A549 (cell line): ENCODE measurements around the gene CRLF3. TPM values are rescaled to one million over a fixed set of nuclear protein-coding genes. Genes with fewer than 3 reads are reported as not detected.
A peak's percentile ranks its signal among the peaks of the same experiment; 100 is the strongest.

Source experiments
- ATAC-seq, 2 experiments: fragments of 200-7000 bp in 1 of 2; fragments of >200 bp in 1 of 2; cut with Nextera tagmentation in 1 of 2; cut with Tn5 transposase in 1 of 2; 3 replicates each; pipeline versions ENCODE4 v1.8.0 to v1.9.1; 2018 to 2020; ENCODE audit warnings: mild to moderate bottlenecking in 1 of 2, moderate library complexity in 1 of 2
- CTCF ChIA-PET: fragments of 300-600 bp; sonication (Branson Sonifier 250); formaldehyde crosslinking; extraction: SDS; loops from one replicate; lab custom pipeline; 2021; ENCODE audit warnings: antibody characterized with exemption, inconsistent platforms; lab: Yijun Ruan, JAX
- POLR2A ChIA-PET: fragments of 350-600 bp; formaldehyde crosslinking; extraction: SDS; loops from one replicate; lab custom pipeline; 2021; ENCODE audit warnings: antibody characterized with exemption, inconsistent platforms; lab: Yijun Ruan, JAX
- DNase-seq, 2 experiments: peaks; one replicate each; pipeline versions ENCODE4 v3.0.0 to v3.0.0-alpha.2; 2011 to 2016; ENCODE audit warnings: low read depth in 1 of 2, low spot score in 1 of 2
- FAIRE-seq: peaks from 2 replicates; lab custom pipeline; 2011; peaks lifted over from hg19 to GRCh38; lab: Jason Lieb, UNC
- H3K27ac ChIP-seq, 2 experiments: fragments of >200 bp; sonication (Bioruptor Twin); formaldehyde crosslinking; 3 replicates each; pipeline ENCODE4 v1.5.1; 2016 to 2017
- H3K4me1 ChIP-seq: fragments of >200 bp; sonication (Bioruptor Twin); formaldehyde crosslinking; 3 replicates; pipeline ENCODE4 v1.6.1; 2016
- H3K4me2 ChIP-seq: fragments of >200 bp; sonication (Bioruptor Twin); formaldehyde crosslinking; 3 replicates; pipeline ENCODE4 v1.6.1; 2016
- H3K4me3 ChIP-seq: fragments of >200 bp; sonication (Bioruptor Twin); formaldehyde crosslinking; 3 replicates; pipeline ENCODE4 v1.5.1; 2016
- H3K9me3 ChIP-seq: fragments of >200 bp; sonication (Bioruptor Twin); formaldehyde crosslinking; 3 replicates; pipeline ENCODE4 v1.6.1; 2016
- BCL3 ChIP-seq: fragments of >200 bp; sonication (Bioruptor Twin); formaldehyde crosslinking; IDR thresholded peaks from 3 replicates; pipeline ENCODE4 v1.6.1; 2016
- BHLHE40 ChIP-seq: IDR thresholded peaks from 2 replicates; pipeline ENCODE4 v1.6.1; 2012; ENCODE audit warnings: low read depth, low read length, inconsistent platforms
- CBX2 ChIP-seq: fragments of 200-600 bp; sonication (generic); IDR thresholded peaks from 2 replicates; pipeline ENCODE4 v1.6.1; 2016; ENCODE audit warnings: low read depth, mild to moderate bottlenecking, borderline replicate concordance
- CBX8 ChIP-seq: fragments of 200-600 bp; sonication (generic); IDR thresholded peaks from 2 replicates; pipeline ENCODE4 v1.6.1; 2016
- CEBPB ChIP-seq, 2 experiments: fragments of >200 bp in 1 of 2; sonication (Bioruptor Twin) in 1 of 2; formaldehyde crosslinking in 1 of 2; IDR thresholded peaks; 2 replicates each; pipeline ENCODE4 v1.6.1; 2012 to 2016
- CHD2 ChIP-seq: fragments of 150-350 bp; IDR thresholded peaks from 2 replicates; pipeline ENCODE4 v1.6.1; 2014; ENCODE audit warnings: low read length; ENCODE audit not compliant: partially characterized antibody
- E2F6 ChIP-seq: IDR thresholded peaks from 2 replicates; pipeline ENCODE4 v1.6.1; 2012; ENCODE audit warnings: low read depth, borderline replicate concordance
- ELK1 ChIP-seq: fragments of 150-350 bp; IDR thresholded peaks from 2 replicates; pipeline ENCODE4 v1.6.1; 2014; ENCODE audit warnings: low read depth, mild to moderate bottlenecking, low read length
- EP300 ChIP-seq, 2 experiments: fragments of >200 bp; sonication (Bioruptor Twin); formaldehyde crosslinking; IDR thresholded peaks; 2 replicates in 1 of 2; 3 replicates in 1 of 2; pipeline ENCODE4 v1.6.1; 2016 to 2017
- FOSB ChIP-seq: fragments of 250-450 bp; sonication (Bioruptor Pico); IDR thresholded peaks from 2 replicates; pipeline ENCODE4 v1.5.0; 2020; ENCODE audit warnings: mild to moderate bottlenecking, moderate library complexity
- FOXS1 ChIP-seq: fragments of 250-450 bp; sonication (Bioruptor Pico); IDR thresholded peaks from 2 replicates; pipeline ENCODE4 v1.5.0; 2020; ENCODE audit warnings: mild to moderate bottlenecking, moderate library complexity
- GATA3 ChIP-seq: IDR thresholded peaks from 2 replicates; pipeline ENCODE4 v1.6.1; 2012; ENCODE audit warnings: borderline replicate concordance
- HES2 ChIP-seq: fragments of >200 bp; sonication (Bioruptor Twin); formaldehyde crosslinking; IDR thresholded peaks from 2 replicates; pipeline ENCODE4 v1.6.1; 2016
- HMGXB4 ChIP-seq: fragments of 250-450 bp; sonication (Bioruptor Pico); IDR thresholded peaks from 2 replicates; pipeline ENCODE4 v1.5.0; 2021; ENCODE audit warnings: mild to moderate bottlenecking, moderate library complexity, borderline replicate concordance
- HOXA7 ChIP-seq: fragments of 250-450 bp; sonication (Bioruptor Pico); IDR thresholded peaks from 2 replicates; pipeline ENCODE4 v1.5.0; 2020; ENCODE audit warnings: mild to moderate bottlenecking, moderate library complexity
- HOXB5 ChIP-seq: fragments of 250-450 bp; sonication (Bioruptor Pico); IDR thresholded peaks from 2 replicates; pipeline ENCODE4 v1.5.0; 2020; ENCODE audit warnings: mild to moderate bottlenecking, moderate library complexity
- JUN ChIP-seq, 2 experiments: fragments of >200 bp; sonication (Bioruptor Twin); formaldehyde crosslinking; IDR thresholded peaks; 2 replicates in 1 of 2; 3 replicates in 1 of 2; pipeline ENCODE4 v1.6.1; 2016 to 2017
- KDM1A ChIP-seq: fragments of 200-600 bp; sonication (generic); IDR thresholded peaks from 2 replicates; pipeline ENCODE4 v1.6.1; 2016; ENCODE audit warnings: low read depth, mild to moderate bottlenecking
- KDM5A ChIP-seq: fragments of 200-600 bp; sonication (generic); IDR thresholded peaks from 2 replicates; pipeline ENCODE4 v1.6.1; 2016; ENCODE audit warnings: antibody characterized with exemption, mild to moderate bottlenecking
- MYC ChIP-seq: IDR thresholded peaks from 2 replicates; pipeline ENCODE4 v1.6.1; 2012; ENCODE audit warnings: mild to moderate bottlenecking, inconsistent platforms, low read length, improper control_type of control experiment, borderline replicate concordance
- NFE2L2 ChIP-seq: fragments of 150-350 bp; conservative IDR thresholded peaks from 2 replicates; pipeline ENCODE4 v1.6.1; 2014; ENCODE audit warnings: low read length
- POLR2A ChIP-seq: IDR thresholded peaks from 2 replicates; pipeline ENCODE4 v1.6.1; 2012; ENCODE audit warnings: mild to moderate bottlenecking, low read length
- RCOR1 ChIP-seq: fragments of 150-350 bp; IDR thresholded peaks from 2 replicates; pipeline ENCODE4 v1.6.1; 2014; ENCODE audit warnings: antibody characterized with exemption, low read length, low read depth
- REST ChIP-seq: fragments of 200-600 bp; sonication (generic); IDR thresholded peaks from 2 replicates; pipeline ENCODE4 v1.6.1; 2016; ENCODE audit warnings: antibody characterized with exemption, mild to moderate bottlenecking, moderate library complexity
- SMC3 ChIP-seq: fragments of >200 bp; sonication (Bioruptor Twin); formaldehyde crosslinking; IDR thresholded peaks from 3 replicates; pipeline ENCODE4 v1.6.1; 2018; ENCODE audit warnings: inconsistent platforms
- SREBF2 ChIP-seq: fragments of 450-650 bp; IDR thresholded peaks from 2 replicates; pipeline ENCODE4 v1.6.1; 2014; ENCODE audit warnings: mild to moderate bottlenecking, moderate library complexity
- TP53 ChIP-seq: fragments of 250-450 bp; sonication (Bioruptor Pico); IDR thresholded peaks from 2 replicates; pipeline ENCODE4 v1.5.0; 2021; ENCODE audit warnings: mild to moderate bottlenecking, moderate library complexity
- USF2 ChIP-seq: fragments of 450-650 bp; IDR thresholded peaks from 2 replicates; pipeline ENCODE4 v1.6.1; 2014; ENCODE audit warnings: antibody characterized with exemption
- ZC3H11A ChIP-seq: fragments of 450-650 bp; IDR thresholded peaks from 2 replicates; pipeline ENCODE4 v1.6.1; 2014; ENCODE audit warnings: antibody characterized with exemption, mild to moderate bottlenecking
- ZFP36 ChIP-seq: fragments of 450-650 bp; IDR thresholded peaks from 2 replicates; pipeline ENCODE4 v1.6.1; 2014; ENCODE audit warnings: borderline replicate concordance; ENCODE audit not compliant: partially characterized antibody
- WGBS: methylation state at CpG from one replicate; pipeline ENCODE4 v1.1.6; 2017; ENCODE audit errors: missing lambda C conversion rate; 5-methylcytosine and 5-hydroxymethylcytosine counted together
- polyA minus RNA-seq: library from RNA; depleted of rRNA, polyadenylated mRNA; stranded (reverse); fragments of >200 nt; gene quantifications from 2 replicates; pipeline ENCODE4 v1.2.3, GENCODE V29; 2011; rRNA and poly(A)+ RNA removed
- polyA plus RNA-seq, 4 experiments: library from polyadenylated mRNA; depleted of rRNA in 3 of 4; stranded (reverse); fragments of >200 nt; fragmentation: RNase III in 1 of 4; extraction: RNeasy Plus Mini Kit Qiagen cat#74134 plus additional on column Dnase treatment in 1 of 4; gene quantifications; 2 replicates in 3 of 4; 3 replicates in 1 of 4; pipeline ENCODE4 v1.2.3, GENCODE V29; 2011 to 2017

The CRLF3 gene
- polyA plus RNA-seq (2011; rRNA removed): 26.6 and 31.0 TPM in 2 replicates
- polyA plus RNA-seq (2012; cell fraction: cytosol; rRNA removed): 10.1 and 11.1 TPM in 2 replicates
- 4.4 and 8.5 TPM in 2 replicates for polyA plus RNA-seq (2012; cell fraction: nucleus; rRNA removed)
- 16.1 to 17.4 TPM (median 16.3 TPM) in 3 replicates for polyA plus RNA-seq (2017; fragmentation: RNase III; extraction: RNeasy Plus Mini Kit Qiagen cat#74134 plus additional on column Dnase treatment)
- polyA minus RNA-seq: 13.8 and 14.9 TPM in 2 replicates

GRCh38 chr17:30824356-30825145 lies at the start of gene CRLF3:
TSS of gene CRLF3 (minus strand) at chr17:30824692. CDS start at chr17:30824651, 41 bp downstream.
- ATAC-seq (peak; percentile 98), DNase-seq (peak; percentile 94 to 98), FAIRE-seq (no peak)
- 8% methylated on average over 32 of the region's 75 CpGs for WGBS
- H3K4me3 ChIP-seq: peak within 1 kb of the TSS; percentile 67
- no peaks in the 10 kb centered on the region for H3K9me3 ChIP-seq
- POLR2A ChIA-PET: interaction anchor here (0.5 to 1.8 kb wide), 4 partner anchors 13 to 147 kb away, joined by 3 to 5 read pairs (median 4); partner anchors contain the start of gene RNF135
- peak within 1 kb of the TSS; percentile 90 for H3K4me2 ChIP-seq
- H3K27ac ChIP-seq: peak within 1 kb of the TSS; percentile 88 to 97
- CTCF ChIA-PET: interaction anchor here (0.9 to 4.3 kb wide), 10 partner anchors 10 to 893 kb away, joined by 3 to 43 read pairs (median 6); no protein-coding TSS in a partner anchor
- peaks cover 23% of the 10 kb centered on the region for H3K4me1 ChIP-seq
- TF ChIP-seq KDM5A (no peak), KDM1A (peak; percentile 90), RCOR1 (0 out of 2 replicates have a peak, but pooled peaks have one; percentile 44), BHLHE40 (peak; percentile 64), SREBF2 (no peak), HMGXB4 (CRISPR knock-in tag) (no peak; the same call in 1 of the 2 replicates), CBX8 (no peak), E2F6 (peak; percentile 84), REST (peak; percentile 37; the same call in 1 of the 2 replicates), ZFP36 (no peak), HOXB5 (CRISPR knock-in tag) (peak; percentile 71; the same call in 1 of the 2 replicates), CEBPB (IDR thresholded peaks at IDR 0.05) (no peak; a peak in 1 of 4 replicates), EP300 (IDR thresholded peaks at IDR 0.05) (no peak), HOXA7 (CRISPR knock-in tag) (no peak), CBX2 (no peak), JUN (IDR thresholded peaks at IDR 0.05) (peak; percentile 83 to 94), ZC3H11A (no peak), BCL3 (peak; percentile 75; the same call in 2 of the 3 replicates), CHD2 (no peak), MYC (peak; percentile 70), POLR2A (peak; percentile 89), ELK1 (no peak), TP53 (0 out of 2 replicates have a peak, but pooled peaks have one; percentile 77), SMC3 (peak; percentile 52), GATA3 (peak; percentile 44; the same call in 1 of the 2 replicates), FOXS1 (CRISPR knock-in tag) (0 out of 2 replicates have a peak, but pooled peaks have one; percentile 39), HES2 (no peak), FOSB (no peak), NFE2L2 (no peak), USF2 (no peak)
